ENCODE data around the gene CST3.
"Not testable (repeated sequence)": the region's sequence is repeated elsewhere in the genome, so short reads cannot be mapped to it uniquely, and the experiment has no call there.

CST3 gene

DNA sequence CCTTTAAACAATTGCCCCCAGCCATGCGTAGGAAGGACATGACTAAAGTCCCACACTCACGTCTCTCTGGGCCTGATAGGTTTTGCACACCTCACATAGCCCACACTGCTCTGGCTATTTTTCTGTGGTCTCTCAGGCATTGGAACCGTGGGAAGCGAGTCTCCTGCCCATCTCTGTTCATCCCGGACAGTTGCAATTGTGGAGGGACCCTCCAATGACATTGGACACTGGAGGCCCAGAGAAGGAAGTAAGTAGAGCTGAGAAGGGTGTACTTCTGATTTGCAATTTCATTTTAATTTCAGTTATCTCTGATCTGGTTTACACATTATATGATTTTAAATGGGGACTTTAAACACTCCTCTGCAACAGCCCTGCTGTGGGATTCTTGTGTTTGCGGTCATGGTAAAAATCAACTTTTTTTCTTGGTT lies 23.3 kb upstream of the CST3 start:
- DNase-seq (ENCODE audit: low spot score) = no peak

DNA sequence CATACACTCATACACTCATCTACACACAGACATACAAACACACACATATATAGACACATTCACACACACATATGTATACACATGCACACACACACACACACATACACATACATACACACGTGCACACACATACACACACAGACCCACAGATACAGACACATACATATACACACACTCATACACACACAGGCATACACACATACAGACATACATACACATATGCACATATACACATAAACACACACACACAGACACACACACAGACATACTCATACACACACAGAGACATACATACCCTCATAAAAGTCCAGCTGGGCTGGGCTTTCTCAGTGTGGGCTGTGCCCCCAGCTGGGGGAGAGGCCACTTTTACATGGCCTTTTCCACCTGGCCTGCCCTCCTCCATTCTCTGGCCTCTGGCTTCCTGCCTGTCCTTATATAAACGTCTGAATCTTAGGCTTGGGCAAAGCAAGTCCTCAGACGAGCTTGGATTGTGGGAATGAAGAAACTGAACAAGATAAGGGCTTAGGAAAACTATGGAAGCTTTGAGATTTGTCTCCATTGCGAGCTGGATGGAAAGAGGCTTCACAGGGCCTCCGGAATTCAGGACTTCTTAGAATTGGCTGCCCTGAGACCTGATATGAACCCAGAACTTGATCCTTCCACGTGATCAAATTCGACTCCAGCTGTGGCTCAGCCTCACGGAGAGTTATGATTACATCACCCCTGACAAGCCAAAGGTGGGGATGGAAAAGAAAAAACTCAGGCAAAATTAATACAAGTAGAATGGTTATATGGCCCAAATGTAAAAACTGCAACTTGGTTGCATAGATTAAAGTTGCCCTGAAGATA lies 22.5 kb upstream of the CST3 start:
- no peak for DNase-seq (ENCODE audit: low spot score)

DNA sequence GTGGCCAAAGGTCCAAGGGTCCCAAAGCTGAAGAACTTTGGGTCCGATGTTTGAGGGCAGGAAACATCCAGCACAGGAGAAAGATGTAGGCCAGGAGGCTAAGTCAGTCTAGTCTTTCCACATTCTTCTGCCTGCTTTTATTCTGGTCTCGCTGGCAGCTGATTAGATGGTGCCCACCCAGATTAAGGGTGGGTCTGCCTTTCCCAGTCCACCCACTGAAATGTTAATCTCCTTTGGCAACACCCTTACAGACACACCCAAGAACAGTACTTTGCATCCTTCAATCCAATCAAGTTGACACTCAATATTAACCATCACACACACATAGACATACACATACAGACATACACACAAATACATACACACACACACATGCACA lies 21.8 kb upstream of the CST3 start:
- not testable (repeated sequence) for DNase-seq (ENCODE audit: low spot score)

DNA sequence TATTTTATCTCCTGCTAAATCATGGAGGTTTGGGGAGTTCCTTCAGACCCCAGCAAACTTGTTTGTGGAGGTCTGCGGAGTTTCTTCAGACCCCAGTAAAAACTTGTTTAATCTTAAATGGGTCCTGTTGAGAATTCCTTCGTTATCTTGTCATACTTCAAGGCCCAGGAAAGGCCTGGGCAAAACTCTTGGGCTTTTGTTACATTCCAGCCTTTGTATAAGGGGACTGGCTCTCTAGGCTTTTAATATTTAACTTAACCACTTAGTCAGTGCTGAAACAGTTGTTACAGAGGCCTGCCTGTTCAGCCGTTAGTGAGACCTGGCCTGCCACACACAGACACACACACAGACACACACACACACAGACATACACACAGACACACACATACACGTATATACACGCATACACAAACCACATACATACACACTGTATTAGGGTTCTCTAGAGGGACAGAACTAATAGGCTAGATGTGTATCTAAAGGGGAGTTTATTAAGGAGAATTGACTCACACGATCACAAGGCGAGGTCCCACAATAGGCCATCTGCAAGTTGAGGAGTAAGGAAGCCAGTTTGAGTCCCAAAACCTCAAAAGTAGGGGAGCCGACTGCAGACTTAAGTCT lies 21.3 kb upstream of the CST3 start:
- DNase-seq (ENCODE audit: low spot score) = no peak

DNA sequence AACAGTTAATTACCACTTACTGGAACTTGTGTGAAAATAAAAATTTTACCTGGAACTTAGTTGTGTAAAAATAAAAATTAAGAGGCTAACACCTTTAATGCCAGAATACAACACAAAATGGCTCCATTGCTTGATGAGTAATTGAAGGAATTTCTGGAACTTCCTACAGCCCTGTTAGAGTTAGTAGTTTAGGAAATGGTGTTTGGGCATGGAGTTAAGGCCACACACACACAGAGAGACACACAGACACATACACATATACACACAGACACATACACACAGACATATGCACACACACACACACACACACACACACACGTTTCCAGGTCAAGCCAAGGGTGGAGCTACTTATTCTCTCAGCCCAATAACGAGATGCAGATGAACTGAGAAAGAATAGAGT lies 20.6 kb upstream of the CST3 start:
- DNase-seq (ENCODE audit: low spot score) = no peak

DNA sequence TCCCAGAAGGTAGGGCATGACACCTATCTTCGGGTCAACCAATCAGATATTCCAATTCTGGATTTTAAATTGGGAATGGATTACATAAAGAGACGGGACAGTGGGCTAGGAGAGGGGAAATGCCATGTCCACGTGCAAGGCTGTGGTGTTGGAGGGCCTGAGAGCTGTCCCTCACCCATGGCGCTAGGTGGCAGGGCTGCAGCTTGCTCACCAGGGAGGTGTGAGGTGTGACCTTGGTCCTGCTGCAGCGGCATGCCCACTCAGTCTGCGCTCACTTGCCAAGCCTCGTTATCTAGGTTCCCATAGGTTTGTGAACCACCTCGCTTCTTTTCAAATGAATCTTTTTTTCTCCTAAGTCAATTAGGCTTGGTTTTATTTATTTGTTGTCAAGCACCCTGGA lies 19.4 kb upstream of the CST3 start:
- DNase-seq (ENCODE audit: low spot score) = no peak

DNA sequence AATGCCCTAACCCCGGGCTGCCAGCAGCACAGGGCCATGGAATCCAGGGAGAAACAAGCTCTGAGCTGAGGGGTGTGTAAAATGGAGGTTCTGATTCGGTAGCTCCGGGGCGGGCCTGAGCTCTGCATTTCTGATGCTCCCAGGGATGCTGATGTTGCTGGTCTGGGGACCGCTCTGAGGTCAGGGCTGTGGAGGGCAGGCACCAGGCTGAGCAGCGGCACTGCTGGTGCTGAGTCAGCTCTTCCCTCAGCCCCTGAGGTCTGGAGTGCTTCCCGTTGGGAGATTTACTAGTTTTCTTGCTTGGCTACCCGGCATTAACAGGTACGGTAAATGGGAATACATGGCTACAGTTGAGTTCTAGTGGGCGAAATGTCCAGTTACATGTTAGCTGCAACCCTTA lies 18.6 kb upstream of the CST3 start:
- DNase-seq (ENCODE audit: low spot score) = no peak

DNA sequence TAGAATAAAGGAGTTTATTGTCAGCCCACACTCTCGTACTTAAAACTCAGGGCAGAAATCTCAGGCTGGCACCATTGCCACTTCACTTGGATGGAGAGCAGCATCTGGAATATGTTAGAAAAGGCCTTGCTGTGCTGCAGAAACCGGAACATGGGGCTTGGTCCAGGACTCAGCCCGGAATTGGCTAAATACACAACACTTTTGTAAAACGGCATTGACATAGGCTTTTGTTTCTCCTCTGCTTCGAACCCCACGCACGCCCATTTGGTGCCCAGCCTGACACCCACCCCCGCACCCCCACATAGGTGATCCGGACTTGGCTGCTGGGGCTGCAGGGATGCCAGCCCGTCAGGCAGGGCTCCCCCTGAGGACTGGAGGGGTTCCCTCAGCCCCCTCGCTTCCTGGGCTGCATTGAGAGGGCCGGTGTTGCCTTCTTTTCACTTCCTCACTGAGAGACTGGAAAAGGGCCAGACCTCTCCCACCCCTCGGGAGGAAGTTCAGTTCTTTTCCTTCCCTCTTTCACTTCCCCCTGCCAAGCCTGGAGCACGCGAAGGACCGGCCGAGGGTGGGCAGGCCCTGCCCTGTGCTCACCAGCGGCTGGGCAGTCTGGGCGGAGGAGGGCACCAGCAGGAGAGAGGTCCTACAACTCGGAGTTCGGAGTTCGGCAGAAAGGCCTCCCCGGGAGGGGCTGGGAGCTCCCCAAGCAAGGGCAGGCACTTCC lies 17.9 kb upstream of the CST3 start:
- no peak for DNase-seq (ENCODE audit: low spot score)

DNA sequence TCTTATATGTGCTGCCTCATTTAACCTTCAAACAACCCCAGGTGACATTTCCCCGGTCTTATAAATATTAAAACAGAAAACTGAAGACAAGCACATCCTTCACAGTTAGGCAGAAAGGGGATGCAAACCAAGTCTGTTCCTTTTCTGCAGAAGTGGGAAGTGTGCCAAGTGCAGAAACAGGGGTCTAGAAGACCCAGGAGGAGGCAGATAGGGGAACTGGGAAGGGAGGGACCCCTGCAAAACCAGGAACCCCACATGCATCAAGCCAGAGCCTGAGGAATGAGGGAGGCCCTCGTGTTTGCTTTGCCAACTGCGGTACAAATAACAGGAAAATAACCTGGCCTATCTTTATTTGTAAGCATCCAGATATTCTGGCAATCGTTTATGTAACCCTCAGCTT lies 17.0 kb upstream of the CST3 start:
- DNase-seq (ENCODE audit: low spot score) = no peak

DNA sequence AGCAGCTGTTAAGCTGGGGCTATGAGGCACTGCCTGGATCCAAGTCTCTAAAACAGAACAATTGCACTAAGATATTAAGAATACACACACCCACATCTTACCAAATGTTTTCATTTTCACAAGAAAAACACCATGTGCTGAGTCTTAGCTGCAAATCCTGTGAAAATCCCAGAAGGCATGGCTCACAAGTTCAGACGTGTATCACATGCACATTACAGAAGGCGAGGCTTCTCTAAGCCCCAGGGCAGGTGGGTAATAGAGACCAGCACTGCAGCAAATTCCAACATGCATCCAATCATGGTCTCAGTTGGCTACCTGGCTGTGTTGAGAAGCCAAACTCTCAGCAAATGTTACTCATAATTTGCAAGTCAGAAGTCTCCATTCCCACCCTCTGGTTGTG lies 16.2 kb upstream of the CST3 start:
- DNase-seq (ENCODE audit: low spot score) = no peak

DNA sequence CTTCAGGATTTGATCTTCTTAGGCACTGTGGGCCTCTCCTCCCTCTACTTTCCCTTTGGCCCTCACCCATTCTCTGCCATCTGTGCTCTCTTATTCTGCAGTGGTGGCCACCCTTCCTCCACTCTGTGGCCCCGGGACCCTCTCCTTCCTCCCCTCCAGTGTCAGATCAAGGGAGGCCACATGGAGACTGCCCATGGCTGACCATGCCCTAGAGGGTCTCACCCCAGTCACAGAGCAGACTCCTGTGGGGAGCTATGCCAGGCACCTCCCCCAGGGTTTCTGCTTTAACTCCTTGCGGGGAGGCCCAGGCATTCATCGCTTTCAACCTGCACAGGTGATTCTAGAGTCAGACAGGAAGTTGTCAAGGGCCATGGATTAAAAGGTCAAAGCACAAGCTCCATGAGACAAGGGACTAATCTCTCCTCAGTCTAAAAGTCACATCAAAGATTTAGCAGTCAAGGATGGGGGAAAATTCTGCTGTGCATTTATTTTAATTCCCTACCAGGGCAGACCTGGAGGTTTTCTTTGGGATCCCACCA lies 15.7 kb upstream of the CST3 start:
- no peak for DNase-seq (ENCODE audit: low spot score)

DNA sequence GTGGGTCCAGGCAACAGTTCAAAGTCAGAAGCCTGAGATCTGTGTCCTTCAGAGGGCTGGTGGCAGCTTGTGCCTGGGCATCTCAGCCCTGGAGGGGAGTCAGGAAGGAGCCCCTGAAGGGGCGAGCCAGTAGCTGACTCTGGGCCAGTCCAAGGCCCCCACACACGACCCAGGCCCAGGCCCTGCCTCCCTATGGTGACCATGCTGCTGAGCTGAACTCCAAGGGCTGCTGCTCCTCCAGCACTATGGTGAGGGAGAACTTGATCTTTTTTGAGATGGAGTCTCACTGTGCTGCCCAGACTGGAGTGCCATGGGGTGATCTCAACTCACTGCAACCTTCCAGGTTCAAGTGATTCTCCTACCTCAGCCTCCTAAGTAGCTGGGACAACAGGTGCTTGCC lies 15.2 kb upstream of the CST3 start:
- DNase-seq (ENCODE audit: low spot score) = no peak

DNA sequence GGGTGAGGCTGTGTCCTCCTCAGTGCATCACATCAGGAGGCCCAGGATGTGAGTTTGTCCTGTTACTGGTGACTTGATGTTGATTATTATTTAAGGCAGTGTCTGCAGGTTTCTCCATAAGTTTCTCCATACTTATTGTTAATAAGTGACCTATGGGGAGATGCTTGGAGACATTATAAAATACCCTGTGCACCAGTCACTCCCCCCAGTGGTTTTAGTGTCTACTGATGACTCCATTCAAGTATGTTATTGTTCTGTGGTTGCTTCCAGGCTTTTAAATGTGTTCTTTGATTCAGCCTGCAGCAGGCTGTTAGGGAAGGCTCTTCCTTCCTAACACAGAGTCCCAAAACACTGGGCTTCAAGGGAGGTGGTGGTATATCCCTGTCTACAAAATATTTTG lies 14.6 kb upstream of the CST3 start:
- no peak for DNase-seq (ENCODE audit: low spot score)

DNA sequence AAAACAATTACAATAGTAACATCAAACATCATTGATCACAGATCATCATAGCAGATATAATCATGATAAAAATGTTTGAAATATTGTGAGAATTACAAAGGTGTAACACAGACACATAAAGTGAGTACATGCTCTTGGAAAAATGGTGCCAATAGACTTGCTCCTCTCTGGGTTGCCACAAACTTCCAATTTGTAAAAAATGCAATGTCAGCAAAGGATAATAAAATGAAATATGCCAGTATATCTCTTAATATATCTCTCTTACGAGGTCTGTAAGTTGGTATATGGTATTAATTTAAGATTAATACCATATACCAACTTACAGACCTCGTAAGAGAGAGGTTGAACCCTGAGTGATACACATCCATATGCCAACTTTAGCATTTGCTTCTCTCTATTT lies 13.4 kb upstream of the CST3 start:
- DNase-seq (ENCODE audit: low spot score) = no peak

DNA sequence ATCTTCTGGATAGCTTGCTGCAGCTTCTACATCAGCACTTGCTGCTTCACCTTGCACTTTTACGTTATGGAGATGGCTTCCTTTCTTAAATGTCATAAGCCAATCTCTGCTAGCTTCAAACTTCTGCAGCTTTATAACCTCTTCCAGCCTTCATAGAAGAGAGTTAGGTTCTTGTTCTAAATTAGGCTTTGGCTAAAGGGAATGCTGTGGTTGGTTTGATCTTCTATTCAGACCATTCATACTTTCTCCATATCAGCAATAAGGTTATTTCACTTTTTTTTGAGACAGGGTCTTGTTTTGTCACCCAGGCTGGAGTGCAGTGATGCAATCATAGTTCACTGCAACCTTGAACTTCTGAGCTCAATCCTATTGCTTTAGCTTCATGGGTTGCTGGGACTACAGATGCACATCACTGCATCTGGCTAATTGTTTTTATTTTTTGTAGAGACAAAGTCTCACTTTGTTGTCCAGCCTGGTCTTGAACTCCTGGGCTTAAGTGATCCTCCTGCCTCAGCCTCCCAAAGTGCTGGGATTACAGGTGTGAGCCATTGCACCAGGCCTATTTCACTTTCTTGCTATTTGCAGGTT lies 12.2 kb upstream of the CST3 start:
- no peak for DNase-seq (ENCODE audit: low spot score)

DNA sequence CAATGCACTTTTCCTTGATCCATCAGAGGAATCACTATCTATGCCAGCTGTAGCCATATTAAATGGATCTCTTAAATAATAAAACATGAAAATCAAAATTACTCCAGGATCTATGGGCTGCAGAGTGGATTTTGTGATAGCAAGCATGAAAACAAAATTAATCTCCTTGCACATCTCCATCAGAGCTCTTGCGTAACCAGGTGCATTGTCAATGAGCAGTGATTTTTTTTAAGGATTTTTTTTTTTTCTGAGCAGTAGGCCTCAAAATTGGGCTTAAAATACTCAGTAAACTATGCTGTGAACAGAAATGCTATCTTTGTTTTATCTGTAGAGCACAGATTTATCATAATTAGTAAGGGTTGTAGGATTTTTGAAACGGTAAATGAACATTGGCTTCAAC lies 11.5 kb upstream of the CST3 start:
- no peak for DNase-seq (ENCODE audit: low spot score)

DNA sequence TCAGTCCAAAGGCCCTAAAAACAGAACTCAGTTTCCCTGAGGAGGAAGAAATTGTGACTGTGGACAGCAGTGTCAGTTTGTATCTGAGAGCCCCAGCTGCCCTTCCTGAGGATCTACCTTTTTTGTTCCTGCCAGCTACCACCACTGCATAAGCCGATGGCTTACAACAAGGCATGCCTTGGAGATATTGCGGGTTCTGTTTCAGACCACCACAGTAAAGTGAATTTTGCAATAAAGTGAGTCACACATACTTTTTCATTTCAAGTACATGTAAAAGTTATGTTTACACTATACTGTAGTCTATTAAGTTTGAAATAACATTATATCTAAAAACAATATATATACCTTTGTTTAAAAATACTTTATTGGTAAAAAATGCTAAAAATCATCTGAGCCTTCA lies 9.6 kb upstream of the CST3 start:
- DNase-seq (ENCODE audit: low spot score) = no peak

DNA sequence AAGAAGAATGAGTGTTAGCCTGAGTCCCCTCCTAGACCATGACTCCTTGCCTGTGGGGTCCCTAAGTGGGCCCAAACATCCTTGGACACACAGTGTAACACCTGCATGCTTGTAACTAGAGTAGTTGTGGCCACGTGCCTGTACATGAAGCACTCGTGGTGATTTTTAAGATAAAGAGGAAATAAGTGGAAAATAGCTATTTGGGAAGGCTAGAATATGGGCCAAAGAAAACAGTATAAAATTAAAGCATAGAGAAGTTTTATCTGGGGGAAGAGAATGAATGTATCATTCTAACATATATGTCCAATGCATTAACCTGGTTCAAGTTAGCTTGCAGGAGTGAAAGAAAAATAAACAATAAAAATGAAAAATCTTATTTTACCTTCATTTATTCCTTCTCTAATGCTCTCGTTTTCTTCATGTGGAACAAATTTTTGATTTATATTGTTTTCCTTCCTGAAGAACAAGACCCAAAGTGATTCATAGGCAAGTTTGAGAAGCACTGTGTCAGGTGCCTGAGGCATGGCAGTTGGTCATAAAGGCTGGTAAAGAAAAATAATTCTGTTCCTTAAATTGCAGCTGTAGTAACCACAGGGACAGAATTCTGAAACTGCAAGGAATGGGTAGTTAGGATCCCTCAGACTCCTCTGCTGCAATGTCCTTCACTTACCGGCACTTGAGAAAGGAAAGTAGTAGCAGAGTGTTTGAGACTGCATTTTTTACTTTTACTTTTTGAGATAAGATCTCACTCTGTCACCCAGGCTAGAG lies 8.5 kb upstream of the CST3 start:
- DNase-seq (ENCODE audit: low spot score) = no peak

DNA sequence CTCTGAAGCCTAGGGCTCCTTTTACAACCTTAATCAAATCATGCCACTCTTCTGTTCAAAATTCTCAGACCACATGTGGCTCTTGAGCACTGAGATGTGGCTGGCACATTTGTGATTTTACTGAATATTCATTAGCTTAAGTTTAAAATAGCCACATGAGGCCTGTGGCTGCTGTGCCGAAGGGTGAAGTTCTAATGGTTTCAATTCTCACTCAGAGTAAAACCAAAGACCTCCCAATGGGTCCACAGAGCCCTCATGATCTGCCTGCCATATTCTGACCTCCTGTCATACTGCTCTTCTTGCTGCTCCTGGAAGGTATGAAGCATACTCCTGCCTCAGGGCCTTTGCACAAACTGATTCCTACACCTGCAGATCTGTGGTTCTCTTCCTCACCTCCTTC lies 7.8 kb upstream of the CST3 start:
- DNase-seq (ENCODE audit: low spot score) = no peak

DNA sequence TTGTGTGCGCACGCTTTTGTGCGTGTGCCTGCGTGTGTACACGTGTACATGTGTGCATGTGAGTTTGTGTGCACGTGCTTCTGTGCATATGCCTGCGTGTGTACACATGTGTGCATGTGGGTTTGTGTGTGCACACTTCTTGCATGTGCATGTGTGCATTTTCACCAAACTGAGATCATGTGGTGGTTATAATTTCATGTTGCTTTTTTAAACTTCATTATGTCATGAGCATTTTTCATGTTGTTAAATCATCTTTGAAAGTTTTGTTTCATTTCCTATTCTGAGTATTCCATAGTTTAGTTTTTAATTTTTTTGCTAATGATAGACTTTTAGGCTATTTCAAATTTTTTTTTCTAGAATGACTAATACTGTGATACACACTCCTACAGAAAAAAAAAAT lies 6.4 kb upstream of the CST3 start:
- no peak for DNase-seq (ENCODE audit: low spot score)

DNA sequence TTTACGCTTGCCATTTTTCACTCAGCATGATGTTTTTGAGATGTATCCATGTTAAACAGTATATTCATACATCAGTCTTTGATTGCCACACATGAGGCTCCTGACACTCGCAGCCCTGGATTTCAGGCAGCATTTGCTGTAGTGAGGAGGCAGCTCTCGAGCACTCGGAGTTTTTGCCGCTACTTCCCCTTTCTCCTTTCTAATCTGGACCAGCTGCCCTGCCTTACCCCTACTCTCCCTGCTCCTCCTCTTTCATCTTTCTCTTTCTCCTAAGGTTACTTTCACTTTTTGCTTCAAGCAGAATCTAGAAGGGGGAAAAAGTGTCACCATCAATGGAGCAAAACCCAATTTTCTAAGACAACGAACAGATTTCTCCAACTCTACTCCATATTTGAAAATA lies 5.9 kb upstream of the CST3 start:
- no peak for DNase-seq (ENCODE audit: low spot score)
